GM18505 (cell line): ENCODE data around the gene BLOC1S5.
A peak's percentile ranks its signal among the peaks of the same experiment; 100 is the strongest.
"Not testable (repeated sequence)": the region's sequence is repeated elsewhere in the genome, so short reads cannot be mapped to it uniquely, and the experiment has no call there.

Experiments used
- ATAC-seq: cut with Tn5 transposase; IDR thresholded peaks from one replicate; pipeline ENCODE4 v1.9.1; 2021; ENCODE audit not compliant: unreplicated experiment
- POLR2A ChIP-seq: IDR thresholded peaks from 4 replicates; pipeline ENCODE4 v1.6.1; 2011; ENCODE audit warnings: borderline replicate concordance; ENCODE audit not compliant: insufficient read depth, insufficient read length; ENCODE audit errors: extremely low read depth

Gene BLOC1S5

DNA sequence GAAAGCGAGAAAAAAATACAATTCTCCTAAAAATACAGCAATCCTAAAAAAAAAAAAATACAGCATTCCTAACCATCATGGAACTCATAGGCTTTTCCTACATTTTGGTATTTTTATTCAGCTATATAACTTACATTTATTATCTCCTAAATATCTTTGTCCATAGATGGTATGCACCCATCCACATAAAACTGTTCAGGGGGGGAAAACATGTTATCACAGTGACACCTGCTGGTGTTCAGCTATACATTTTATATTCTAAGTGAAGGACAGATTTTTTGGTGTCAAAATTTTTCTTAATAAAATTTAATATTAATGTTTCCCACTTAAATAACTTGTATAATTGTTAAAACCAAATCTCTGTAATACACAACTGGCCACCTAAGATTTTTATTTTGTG lies 58.0 kb downstream of the BLOC1S5 start:
- TF ChIP-seq POLR2A = no peak
- ATAC-seq = no peak

DNA sequence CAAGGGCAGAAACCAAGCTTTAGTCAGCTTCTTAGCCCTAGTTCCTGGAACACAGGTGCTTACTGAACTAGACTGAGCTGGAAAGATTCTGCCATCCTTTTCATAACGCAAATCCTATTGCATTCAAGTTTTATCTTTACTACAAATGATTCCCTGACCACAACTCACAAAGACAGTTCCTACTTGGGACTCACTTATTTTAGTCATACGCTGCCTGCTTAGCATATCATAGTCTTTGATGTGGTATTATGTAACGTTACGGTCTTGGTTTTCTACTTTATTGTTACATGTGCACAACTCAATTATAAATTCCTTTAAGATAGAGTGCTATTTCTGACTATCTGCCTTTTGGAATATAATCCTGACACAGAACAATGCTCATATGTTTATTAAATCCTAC lies 59.1 kb downstream of the BLOC1S5 start:
- ATAC-seq = no peak
- TF ChIP-seq POLR2A = no peak

DNA sequence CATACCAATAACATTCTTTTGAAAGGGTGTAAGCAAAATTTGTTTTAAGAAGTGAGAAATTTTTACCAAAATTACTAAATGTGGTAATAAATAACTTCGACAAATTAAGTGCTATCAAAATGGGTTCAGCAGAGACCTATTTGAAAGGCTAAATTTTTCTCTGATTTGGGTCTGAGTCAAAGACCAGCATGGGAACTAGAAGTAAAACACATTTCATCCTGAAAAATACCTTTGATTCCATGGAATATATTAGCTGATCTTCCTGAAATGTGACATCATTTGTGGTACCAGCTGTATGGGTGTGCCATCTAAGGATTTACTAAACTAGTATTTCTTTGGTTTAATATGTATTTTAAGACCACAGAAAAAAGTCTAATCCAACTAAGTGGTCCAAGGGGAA lies 63.6 kb downstream of the BLOC1S5 start:
- no peak for ATAC-seq

DNA sequence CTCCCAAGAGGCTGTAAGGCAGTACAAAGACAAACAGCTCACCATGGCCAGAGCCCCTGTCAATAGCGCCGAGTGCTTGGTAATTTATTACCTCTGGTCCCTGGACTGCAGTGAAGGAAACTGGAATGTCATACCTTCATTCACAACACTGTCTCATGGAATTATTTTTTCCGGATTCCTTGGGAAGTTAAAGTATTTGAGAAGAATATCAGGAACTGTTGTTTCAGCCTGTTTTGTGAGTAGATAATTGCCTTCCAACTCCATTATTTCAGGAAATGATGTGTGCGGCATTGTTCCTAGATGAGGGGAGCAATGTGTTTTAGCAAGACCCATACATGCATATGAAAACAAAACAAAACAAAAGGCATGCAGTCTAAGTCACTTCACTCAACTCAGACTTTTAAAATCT lies 64.0 kb downstream of the BLOC1S5 start:
- no peak for TF ChIP-seq POLR2A
- no peak for ATAC-seq

More for the DNA sequence above, 63.6 kb downstream of the BLOC1S5 start:
- no peak for TF ChIP-seq POLR2A

DNA sequence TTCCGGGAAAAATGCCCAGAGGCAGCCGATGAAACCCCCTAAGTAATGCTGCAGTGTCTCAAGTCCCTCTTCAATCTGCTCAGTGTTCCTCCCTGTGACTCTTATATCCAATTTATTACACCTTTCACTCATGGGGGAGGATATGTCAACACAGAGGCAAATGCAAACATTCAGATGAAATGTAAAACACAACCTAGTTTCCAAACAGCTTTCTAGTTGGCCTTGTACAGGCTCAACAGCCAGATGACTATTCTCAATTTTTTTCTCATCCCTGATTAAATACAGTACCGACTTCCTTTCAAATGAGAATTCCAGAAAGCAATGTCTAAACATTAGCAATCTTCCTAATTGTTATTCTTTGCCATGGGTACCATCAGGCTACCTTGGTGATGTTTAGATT lies 65.0 kb downstream of the BLOC1S5 start:
- no peak for TF ChIP-seq POLR2A
- no peak for ATAC-seq

DNA sequence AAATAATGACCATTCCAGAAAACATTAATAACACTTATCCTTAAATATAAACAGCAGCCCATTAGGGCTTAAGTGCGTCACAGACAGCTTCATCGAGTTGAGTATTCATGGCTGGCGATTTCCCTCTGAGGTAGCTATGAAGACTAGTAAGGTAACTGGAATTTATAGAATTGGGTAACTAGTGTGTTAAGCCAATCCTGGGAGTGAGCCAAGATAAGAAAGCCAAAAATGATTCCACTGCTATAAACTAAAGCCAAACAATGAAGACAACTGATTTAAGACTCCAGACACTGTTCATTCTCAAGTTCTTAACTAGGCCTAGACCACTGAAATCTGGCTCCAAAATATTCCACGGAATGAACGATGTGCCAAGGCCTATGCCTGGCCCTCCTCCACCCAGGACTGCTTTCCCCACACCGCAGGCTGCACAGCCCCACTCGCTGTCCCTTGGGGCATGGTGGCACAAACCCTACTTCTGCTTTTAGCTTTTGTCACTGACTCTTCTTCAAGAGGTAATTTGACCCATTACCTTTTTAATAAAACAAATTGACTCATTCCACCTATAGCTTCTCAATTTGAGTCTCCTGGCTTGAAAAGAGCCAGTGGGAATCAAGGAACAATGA lies 66.0 kb downstream of the BLOC1S5 start:
- no peak for ATAC-seq
- no peak for TF ChIP-seq POLR2A

DNA sequence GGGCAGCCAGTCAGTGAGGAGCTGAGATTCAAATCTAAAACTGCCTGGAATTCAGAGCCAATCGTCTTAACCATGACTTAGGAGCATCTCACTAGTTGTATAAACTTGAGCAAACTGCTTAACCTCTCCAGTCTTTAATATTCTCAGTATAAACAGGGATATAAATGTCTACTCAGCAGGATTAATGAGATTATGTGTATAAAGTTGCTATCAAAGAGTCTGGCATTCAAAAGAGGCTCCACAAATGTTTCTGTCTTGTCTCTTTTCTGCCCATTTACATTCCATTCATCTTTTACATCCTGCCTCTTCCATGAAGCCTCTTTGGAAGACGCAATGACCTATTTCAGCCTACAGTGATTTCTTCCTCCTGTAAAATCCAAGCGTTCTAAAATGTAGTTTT lies 66.9 kb downstream of the BLOC1S5 start:
- no peak for ATAC-seq
- no peak for TF ChIP-seq POLR2A

DNA sequence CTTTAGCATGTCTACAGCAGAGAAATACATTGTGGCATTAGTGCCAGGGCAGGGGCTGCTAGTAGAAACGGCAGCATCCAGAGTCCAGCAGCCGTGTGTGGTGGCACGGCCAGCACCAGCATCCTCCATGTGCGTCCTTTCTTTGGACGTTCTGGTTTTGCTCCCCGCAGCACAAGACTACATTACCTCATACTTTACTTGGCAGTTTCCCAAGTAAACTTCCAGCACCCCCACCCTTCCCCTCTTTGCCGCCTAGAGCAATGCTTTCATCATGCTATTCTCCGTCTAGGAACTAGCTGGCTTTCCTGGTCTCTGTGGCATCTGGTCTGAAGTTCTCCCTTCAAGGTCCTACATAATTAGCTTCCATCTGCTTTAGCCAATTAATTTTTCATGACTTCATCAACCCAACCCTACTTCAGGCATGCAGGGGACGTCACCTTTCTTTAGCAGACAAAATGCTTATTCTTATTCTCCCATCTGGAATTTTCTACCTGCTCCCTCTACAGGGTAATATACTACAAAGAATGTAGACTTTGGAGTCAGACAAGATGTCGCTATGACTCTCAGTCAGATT lies 67.6 kb downstream of the BLOC1S5 start:
- no peak for ATAC-seq
- TF ChIP-seq POLR2A = no peak

DNA sequence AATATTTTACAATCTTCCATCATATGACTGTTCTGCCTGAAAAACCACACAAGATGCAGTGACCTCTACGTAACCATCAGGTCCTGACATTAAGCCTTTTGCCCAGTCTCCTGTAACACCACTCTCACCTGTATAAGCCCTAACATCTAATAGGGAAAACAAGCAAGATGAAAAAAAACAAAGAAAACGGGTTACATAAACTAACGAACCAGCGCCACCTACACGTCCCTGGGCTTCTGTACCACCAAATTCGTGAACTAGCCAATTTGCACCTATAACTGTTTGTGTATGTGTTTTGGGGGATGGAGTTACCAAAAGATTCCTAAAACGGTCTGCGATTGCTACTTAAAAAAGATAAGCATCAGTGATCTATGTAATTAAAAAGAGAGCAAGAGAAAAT lies 70.2 kb downstream of the BLOC1S5 start:
- no peak for ATAC-seq
- no peak for TF ChIP-seq POLR2A

DNA sequence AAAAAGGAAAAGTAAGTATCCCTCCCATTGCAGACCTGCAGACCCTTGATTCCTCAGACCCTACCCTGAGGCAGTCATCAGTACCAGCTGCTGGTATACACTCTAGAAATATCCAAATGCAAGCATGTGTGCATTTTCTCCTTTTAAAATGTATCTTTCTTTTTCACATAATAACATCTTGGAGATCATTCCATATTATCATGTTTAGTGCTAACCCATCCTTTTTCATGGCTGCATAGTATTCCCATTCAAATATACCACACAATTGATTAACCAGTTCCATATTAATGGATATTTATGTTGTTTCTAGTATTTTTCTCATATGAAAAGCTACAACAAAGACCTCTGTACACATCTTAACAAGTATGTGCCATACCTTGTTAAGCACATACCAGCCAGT lies 70.8 kb downstream of the BLOC1S5 start:
- no peak for ATAC-seq
- TF ChIP-seq POLR2A = no peak

DNA sequence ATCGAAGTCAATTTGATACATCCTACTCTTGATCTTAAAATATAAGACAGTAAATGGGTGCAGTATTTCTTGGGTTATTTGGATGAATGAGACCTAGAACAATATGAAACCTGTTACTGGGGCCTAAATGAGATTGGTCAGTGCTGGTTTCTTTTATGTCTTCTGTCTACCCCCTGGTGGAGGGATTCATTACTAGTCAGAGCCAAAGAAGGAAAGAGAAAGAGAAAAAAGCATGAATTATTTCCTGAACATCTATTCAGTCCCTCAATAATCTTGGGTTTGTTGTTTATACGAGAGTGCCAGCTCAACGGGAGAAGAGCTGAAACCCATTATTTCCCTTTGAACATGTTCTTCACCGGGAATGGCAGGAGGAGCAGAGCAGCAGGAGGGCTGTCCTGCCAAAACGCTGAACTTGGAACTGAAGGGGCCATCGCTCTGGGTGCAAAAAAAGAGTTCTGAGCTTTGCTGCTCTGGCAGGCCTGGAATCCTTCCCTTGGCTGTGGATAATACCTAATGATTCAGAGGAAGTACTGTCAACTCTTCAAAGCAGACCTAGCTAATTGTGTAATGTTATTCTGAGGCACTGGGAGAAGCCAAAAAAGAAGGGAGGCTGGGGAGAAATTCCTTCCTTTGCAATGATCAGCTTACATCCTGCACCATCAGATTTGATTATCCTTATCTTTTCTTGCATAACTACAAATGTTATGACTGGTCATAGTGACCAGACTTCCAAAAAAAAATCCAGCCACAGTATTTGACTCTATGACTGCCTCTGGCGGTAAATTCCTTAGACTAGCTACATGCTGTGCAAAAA lies 72.0 kb downstream of the BLOC1S5 start:
- no peak for TF ChIP-seq POLR2A

DNA sequence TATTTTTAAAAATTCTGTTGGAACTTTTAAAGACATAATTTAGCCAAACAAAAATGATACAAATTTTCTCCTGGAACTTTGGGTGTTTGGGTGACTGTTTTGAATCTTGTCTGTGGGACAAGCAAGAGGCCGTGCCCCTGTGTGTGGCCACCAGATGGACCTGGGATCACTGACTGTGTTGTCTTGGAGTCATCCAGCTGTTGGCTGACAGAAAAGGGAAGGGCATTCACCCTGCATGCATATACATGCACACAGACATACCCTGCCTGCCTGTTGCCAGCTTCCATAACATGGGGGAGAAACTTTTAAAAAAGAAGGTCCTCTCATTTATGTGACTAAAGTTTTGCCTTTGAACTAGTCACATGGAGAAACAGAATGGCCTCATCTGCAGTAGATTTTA lies 72.7 kb downstream of the BLOC1S5 start:
- no peak for TF ChIP-seq POLR2A
- ATAC-seq = no peak

More for the DNA sequence above, 72.0 kb downstream of the BLOC1S5 start:
- peak; percentile 76 for ATAC-seq

DNA sequence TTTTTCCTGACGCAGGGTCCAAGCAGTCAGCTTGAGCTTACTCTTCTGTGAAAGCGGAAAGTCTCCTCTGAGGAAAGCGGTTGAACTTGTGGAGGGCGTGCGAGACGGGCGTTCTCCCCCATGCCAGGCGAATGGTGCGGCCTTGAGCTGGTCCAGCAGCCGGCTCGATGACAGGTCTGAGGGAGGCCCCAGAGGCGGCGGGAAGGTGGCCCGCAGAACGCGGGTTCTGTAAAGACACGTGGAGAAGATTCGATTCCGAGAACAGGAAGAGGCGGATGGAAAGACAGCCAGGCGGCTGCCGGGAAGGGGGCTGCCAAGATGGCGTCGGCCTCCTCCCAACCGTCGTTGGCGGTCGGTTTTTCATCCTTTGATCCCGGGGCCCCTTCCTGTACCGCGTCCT lies 78.0 kb downstream of the BLOC1S5 start:
- TF ChIP-seq POLR2A = no peak
- no peak for ATAC-seq

DNA sequence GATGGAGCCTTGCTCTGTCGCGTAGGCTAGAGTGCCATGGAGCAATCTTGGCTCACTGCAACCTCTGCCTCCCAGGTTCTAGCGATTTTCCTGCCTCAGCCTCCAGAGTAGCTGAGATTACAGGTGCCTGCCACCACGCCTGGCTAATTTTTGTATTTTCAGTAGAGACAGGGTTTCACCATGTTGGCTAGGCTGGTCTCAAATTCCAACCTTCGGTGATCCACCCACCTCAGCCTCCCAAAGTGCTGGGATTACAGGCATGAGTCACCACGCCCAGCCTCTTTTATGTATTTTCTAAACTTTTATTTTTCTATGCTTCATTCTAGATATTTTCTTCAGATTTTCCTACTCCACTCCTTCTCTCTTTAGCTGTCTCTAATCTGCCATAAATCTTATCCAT lies 80.2 kb downstream of the BLOC1S5 start:
- ATAC-seq = not testable (repeated sequence)

DNA sequence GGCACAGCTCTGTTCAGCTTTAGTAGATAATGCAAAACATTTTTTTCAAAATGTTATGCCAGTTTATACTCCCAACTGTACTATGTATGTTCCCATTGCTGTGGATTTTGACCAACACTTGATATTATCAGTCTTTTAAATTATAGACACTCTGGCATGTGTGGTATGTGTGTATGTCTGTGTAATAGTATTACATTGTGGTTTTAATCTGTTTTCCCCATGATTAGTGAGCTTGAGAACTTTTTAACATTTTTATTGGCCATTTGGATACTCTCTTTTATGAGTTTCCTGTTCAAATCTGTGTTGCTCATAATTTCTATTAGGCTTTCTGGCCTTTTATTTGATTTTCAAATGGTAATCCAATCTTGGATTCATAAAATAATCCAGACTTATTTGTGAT lies 84.4 kb downstream of the BLOC1S5 start:
- TF ChIP-seq POLR2A = no peak
- no peak for ATAC-seq

DNA sequence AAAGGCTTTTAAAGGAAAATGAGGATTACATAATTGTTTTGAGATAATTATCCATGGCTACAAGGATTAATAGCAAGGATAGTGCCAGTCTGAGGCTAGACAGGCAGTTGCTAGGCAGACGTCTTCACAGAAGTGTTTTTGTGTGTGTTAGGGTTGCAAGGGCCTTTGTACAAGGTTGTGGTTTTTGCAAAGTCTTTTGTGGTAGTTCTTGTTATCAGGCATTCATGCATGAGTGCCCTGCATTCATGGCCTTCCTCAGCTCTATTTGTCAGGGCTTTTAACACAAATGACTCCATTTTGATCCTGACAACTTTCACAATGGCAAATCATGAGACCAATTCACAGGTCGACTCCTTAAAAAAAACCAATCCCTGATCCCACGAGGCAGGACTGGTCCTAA lies 85.5 kb downstream of the BLOC1S5 start:
- ATAC-seq = peak; percentile 55
- no peak for TF ChIP-seq POLR2A
